OCI-LY3 (cell line): ENCODE data around the gene WNT7B.

ENCODE experiments used
- CTCF ChIP-seq: fragments of 200-600, 300-600 bp; sonication (generic); IDR thresholded peaks from 2 replicates; pipeline ENCODE4 v1.5.1; 2014; ENCODE audit warnings: antibody characterized with exemption, low read length, low read depth
- EZH2phosphoT487 ChIP-seq: fragments of 200-600 bp; shearing (Covaris generic); IDR thresholded peaks from 2 replicates; pipeline ENCODE4 v1.6.1; 2018; ENCODE audit warnings: antibody characterized with exemption, mixed run types, low read depth

- TF ChIP-seq CTCF (no peak), EZH2phosphoT487 (no peak)
Measured at GRCh38 chr22:45991098-45991497, 14.1 kb upstream of the WNT7B start.
